ENCODE measurements around the gene ZMYM4. TPM values are rescaled to one million over a fixed set of nuclear protein-coding genes. Genes with fewer than 3 reads are reported as not detected.

ZMYM4 gene
- total RNA-seq, 3 donors from 2014 or later: 47.2 to 71.1 (median 47.8) TPM

DNA sequence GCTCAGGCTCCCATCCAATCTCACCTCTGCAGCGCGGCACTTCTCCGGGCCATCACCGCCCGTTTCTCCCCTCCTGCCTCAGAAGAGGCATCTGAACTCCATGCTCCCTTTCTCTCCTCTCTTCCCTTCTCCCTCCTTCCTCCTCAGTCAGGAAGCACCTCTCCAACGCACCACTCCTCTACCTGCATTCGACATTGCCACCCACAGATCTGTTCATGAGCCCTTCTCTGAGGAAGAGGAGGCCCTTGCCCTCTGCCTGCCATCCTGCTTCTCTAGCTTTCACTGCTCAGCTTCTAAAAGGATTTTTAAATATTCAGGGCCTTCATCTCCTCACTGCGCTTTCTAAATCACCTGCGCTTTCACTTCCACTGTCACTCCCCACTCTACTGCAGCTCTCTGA lies 168.7 kb downstream of the ZMYM4 start:
- Histone ChIP-seq H3K36me3 (peaks cover 13% of the 10 kb centered on the region), H3K9me3 (no peaks in the 10 kb centered on the region), H3K4me3 (no peak overlapping the region), H3K27ac (no peak overlapping the region), H3K4me1 (no peaks in the 10 kb centered on the region), H3K27me3 (no peaks in the 10 kb centered on the region)
- TF ChIP-seq CTCF (IDR thresholded peaks at IDR 0.05): no peak
- TF ChIP-seq POLR2A (IDR thresholded peaks at IDR 0.05): no peak
- no peak for TF ChIP-seq POLR2AphosphoS5 (IDR thresholded peaks at IDR 0.05)
- intact Hi-C loops (cut with DNase I; ENCODE audit: low total_unique reads): no loop called here
- no peak for DNase-seq (ENCODE audit: low spot score in 2 of 2)

DNA sequence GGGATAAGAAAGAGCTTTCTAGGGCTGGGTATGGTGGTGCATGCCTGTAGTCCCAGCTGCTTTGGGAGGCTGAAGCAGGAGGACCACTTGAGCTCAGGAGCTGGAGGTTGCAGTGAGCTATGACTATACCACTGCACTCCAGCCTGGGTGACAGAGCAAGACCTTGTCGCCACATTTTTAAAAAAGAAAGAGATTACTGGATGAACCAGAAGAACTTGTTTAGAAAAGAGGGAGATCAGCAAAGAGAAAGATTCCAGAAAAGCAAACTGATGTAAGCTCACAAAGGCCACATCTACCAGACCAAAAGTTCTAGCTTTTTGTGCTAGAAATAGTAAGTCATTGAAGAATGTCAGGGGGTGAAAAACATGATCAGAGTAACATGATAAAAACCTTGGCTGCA lies 171.1 kb downstream of the ZMYM4 start:
- Histone ChIP-seq H3K9me3 (no peaks in the 10 kb centered on the region), H3K4me1 (no peaks in the 10 kb centered on the region), H3K27me3 (no peaks in the 10 kb centered on the region), H3K4me3 (no peak overlapping the region), H3K27ac (no peak overlapping the region), H3K36me3 (peaks cover 10% of the 10 kb centered on the region)
- DNase-seq (ENCODE audit: low spot score in 2 of 2): no peak
- intact Hi-C loops (cut with DNase I; ENCODE audit: low total_unique reads): loop anchor here (10.0 kb wide), 1 partner anchor 125 kb away; no protein-coding TSS in a partner anchor
- TF ChIP-seq POLR2A (IDR thresholded peaks at IDR 0.05) (no peak), CTCF (IDR thresholded peaks at IDR 0.05) (no peak), POLR2AphosphoS5 (IDR thresholded peaks at IDR 0.05) (no peak)

DNA sequence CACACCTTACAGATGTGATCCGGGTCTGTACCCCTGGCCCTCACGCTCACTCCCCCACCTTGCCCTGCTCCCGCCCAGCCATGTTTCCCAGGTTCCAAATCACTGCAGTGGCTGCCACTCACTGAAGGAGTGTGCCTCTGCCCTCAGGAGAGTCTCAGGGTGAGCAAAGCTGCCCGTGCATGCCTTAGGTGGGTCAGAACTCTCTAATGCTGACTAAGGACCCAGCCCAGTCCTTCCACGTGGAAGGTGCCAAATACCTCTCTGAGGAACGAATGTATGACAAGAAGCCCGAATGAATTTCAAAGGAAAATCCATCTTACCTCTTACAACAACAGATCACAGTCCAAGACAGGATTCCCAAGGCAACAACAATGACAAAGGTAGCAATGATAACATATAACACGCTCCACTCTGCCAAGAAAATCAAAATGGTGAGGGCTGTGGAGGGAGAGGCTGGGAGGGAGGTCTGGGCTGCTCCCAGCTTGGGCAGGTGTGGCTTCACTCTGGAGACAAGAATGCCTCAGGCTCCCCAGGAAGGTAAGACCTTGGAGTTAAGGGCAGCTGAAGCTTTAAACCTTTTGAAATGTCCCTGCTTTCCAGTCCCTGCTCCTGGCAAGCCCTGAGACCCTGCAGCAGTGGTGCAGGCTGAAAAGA lies 173.5 kb downstream of the ZMYM4 start:
- Histone ChIP-seq H3K9me3 (no peaks in the 10 kb centered on the region), H3K27me3 (no peaks in the 10 kb centered on the region), H3K36me3 (no peaks in the 10 kb centered on the region), H3K27ac (peak overlapping the region in 1 of 2 donors; percentile 28), H3K4me1 (no peaks in the 10 kb centered on the region), H3K4me3 (no peak overlapping the region)
- DNase-seq (ENCODE audit: low spot score in 2 of 2): no peak
- TF ChIP-seq POLR2A (IDR thresholded peaks at IDR 0.05) (no peak), CTCF (IDR thresholded peaks at IDR 0.05) (no peak), POLR2AphosphoS5 (IDR thresholded peaks at IDR 0.05) (no peak)
- intact Hi-C loops (cut with DNase I; ENCODE audit: low total_unique reads): loop anchor here (10.0 kb wide), 1 partner anchor 123 kb away; no protein-coding TSS in a partner anchor

DNA sequence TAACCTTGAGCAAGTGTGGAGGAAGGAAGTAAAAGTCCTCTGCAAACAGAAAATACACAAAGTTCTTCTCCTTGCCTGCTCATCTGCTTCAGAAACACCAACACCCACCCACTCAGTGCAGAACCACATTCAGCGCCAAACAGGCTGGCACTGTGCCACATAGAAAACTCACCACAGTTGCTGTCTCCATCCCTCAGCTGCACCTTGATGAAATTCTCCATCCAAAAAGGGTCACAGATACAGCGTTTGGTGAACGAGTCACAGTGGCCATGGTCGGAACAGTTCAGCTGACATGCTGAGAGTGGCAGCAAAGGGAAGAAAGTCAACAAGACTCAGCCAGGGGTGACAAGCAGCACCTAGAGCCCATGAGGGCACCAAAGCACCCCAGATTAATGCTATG lies 174.2 kb downstream of the ZMYM4 start:
- intact Hi-C loops (cut with DNase I; ENCODE audit: low total_unique reads): loop anchor here (10.0 kb wide), 1 partner anchor 122 kb away; no protein-coding TSS in a partner anchor
- no peak for TF ChIP-seq POLR2A (IDR thresholded peaks at IDR 0.05)
- TF ChIP-seq CTCF (IDR thresholded peaks at IDR 0.05): no peak
- TF ChIP-seq POLR2AphosphoS5 (IDR thresholded peaks at IDR 0.05): no peak
- no peak for DNase-seq (ENCODE audit: low spot score in 2 of 2)
- H3K9me3 ChIP-seq: no peaks in the 10 kb centered on the region
- H3K27me3 ChIP-seq: no peaks in the 10 kb centered on the region
- H3K27ac ChIP-seq: peak overlapping the region in 1 of 2 donors; percentile 28
- H3K4me1 ChIP-seq: no peaks in the 10 kb centered on the region
- no peaks in the 10 kb centered on the region for H3K36me3 ChIP-seq
- no peak overlapping the region for H3K4me3 ChIP-seq

DNA sequence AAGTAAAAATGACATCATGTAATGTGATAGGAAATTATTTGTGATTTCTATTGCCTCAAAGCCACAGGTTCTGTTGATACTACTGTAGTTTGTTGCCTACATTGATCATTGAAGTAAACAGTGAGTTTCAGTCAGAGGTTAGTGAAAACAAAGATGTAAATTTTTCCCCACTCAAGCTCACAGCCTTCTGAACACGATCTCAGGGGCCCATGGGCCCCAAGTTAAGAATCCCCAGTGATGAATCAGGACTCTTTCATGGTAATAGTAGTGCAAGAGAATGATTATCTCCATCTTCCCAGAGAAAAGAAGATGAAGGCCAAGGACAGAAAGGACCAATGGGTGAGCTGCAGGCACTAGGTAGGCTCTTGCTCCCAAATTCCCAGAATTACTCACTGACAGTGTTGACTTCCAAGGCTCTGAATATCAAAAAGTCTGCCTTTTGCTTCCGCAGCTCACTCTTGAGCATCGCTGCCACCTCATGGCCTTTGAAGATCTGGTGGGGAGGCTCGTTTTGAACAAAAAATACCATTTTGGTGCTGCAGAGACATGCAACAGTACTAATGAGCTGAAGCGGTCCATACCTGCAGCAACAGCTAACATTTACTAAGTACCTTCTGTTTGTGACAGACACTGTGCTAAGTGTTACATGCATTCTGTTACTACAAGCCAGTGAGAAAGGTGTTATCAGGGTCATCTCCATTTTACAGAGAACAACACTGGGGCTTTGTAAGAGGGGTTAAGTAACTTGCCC lies 175.4 kb downstream of the ZMYM4 start:
- Histone ChIP-seq H3K27me3 (no peaks in the 10 kb centered on the region), H3K9me3 (no peaks in the 10 kb centered on the region), H3K4me3 (no peak overlapping the region), H3K4me1 (no peaks in the 10 kb centered on the region), H3K36me3 (no peaks in the 10 kb centered on the region), H3K27ac (no peak overlapping the region)
- DNase-seq (ENCODE audit: low spot score in 2 of 2): no peak
- intact Hi-C loops (cut with DNase I; ENCODE audit: low total_unique reads): loop anchor here (10.0 kb wide), 1 partner anchor 121 kb away; no protein-coding TSS in a partner anchor
- TF ChIP-seq POLR2AphosphoS5 (IDR thresholded peaks at IDR 0.05) (no peak), CTCF (IDR thresholded peaks at IDR 0.05) (no peak), POLR2A (IDR thresholded peaks at IDR 0.05) (no peak)

Data from breast epithelium (tissue), 4 donors.